Activated CD4-positive, CD25-positive, alpha-beta regulatory T cell (primary cell): Measurements from ENCODE around the gene TRIM33.
A peak's percentile ranks its signal among the peaks of the same experiment; 100 is the strongest.

ENCODE experiments used
- DNase-seq, 4 experiments: peaks; one replicate each; lab custom pipeline; 2025; lab: John Stamatoyannopoulos, UW

TRIM33 gene

DNA sequence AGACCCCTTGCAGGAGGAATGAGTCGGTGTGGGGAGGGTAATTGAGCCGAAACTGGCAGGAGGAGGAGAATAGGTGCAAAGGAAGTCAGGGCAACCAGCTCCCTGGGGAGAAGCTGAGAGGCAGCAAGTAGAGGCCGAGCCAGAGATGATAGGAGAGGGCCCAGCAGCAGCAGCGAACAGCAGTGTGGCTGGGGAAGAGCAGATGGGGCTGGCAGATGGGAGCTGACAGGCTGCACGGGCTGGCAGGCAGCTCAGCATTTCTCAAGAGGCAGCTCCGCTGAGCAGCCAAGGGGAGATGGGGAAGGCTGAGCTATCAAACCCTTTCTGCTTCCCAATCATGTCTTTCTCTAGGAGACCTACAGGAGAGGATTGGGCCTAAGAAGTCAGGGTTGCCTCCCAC is 158.2 kb downstream of the TRIM33 start:
- DNase-seq, result no peak

DNA sequence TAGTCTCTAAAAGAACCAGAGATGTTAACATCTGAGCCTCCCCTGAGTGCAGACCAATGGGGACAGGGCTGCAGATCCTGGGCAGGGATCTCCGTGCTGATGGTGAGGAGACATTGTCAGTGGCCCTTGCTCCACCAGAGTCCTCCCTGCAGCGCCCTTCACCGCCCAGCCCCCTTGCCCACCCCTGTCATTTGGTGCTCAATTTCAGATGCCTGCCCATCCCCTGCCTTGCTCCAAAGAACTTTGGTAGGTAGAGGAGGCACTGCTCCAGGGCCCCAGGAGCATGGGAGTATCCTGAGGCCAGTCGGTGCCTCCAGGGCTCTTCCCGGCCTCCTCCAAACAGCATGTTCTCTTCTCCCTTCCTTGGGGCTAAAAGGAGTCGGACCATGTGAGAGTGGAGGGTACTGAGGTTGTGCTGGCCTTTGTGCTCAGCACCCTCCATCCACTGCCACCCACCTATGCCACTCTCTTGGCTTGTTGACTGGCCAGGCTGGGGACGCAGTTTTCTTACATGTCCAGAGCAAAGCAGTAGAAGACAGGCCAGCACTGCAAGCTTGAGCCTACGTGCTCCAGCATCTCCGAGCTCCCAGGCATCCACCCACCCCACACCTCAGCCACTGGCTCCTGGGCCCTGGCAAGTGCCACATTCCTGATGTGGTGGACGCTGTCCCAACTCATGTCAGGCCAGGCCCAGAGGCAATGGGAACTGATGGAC is 160.1 kb downstream of the TRIM33 start:
- no peak for DNase-seq

DNA sequence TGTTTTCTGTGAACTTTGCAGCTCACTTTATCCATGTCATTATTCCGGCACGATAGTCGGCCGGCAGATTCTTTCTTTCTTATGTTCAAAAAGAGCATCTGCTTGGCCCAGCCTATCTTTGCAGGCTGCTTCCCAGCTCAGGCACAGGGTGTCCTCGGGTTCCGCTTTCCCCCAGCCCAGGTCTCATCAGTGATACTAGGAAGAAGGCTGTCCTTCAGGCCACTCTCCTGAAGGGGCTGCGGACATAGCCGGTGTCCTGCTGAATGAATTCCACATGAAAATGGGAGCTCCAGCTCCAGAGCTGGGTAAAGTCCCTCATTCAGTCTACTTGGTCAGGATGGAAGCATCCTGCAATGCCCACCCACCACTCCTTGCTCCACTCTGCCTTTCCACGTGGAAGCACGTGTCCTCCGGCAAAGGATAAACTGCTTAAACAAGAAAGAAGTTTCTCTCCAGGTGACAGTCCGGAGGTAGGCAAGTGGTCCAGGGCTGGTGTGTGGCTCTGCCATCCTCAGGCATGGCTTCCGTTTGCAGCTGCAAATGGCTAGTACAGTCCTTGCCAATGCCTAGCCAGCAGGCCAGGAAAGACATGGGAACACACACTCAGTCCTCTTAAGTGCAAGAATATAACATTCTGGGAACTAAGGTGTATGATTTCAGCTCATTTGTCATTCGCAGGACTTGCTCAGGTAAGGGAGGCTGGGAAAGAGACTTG is 161.0 kb downstream of the TRIM33 start:
- DNase-seq, result no peak

DNA sequence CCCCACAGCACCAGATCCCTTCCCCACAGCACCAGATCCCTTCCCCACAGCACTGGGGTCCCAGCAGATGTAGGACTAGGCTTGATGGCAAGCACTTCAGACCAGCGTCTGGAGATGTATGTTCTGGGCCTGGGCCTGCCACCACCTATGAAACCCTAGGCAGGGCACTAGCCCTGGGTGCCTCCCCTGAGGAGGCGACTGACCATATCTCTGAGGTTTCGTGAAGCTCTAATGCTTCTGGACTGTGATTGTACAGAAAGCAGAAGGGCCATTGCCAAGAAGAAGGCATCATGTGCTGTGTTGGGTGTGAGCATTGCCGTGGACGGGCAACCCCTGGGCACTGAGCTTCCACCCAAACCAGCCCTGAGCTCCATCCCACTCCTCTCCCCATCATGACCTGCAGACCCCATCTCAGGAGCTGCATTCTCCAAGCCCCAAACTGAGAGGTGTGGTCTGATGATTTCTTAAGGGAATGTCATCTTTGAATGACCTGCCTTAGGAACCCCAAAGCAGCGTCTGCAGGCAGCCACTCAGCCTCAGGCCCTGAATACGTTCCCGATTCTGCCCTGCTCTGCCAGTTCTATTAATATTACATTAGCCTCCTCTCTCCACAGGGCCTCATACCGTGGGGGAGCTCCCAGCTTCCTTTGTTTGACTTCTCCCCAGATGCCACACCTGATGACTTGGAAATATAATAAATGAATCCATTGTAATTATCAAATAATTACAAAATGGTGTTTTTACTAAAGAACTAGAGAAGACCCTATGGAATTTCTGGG is 163.4 kb downstream of the TRIM33 start:
- no peak for DNase-seq

DNA sequence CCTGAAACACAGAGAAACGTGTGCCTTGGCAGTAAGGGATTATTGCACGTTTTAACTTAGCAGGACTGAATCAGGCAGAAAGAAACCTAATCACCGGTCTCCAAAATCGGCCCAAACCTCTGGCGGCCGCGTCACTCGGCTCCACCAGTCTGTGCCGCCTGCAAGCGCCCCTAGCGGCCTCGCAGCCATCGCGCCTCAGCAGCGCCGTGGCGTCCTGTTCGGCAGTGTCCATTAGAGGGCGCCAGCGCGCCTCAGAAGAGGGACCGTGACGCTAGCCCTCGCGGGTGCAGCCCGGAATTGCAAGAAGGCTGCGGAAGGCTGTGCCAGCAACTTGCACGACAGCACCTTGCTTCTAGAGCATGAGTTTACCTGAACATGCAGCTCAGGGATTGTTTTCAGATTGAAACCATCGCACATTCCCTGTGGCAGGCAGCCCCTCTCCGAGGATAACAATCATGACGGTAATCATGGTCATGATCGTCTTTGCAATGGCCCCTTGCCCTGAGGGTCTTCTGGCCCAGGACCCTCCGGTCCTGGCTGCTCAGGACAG is 164.4 kb downstream of the TRIM33 start:
- DNase-seq, result peak; percentile 93 to 97 (median 94)

DNA sequence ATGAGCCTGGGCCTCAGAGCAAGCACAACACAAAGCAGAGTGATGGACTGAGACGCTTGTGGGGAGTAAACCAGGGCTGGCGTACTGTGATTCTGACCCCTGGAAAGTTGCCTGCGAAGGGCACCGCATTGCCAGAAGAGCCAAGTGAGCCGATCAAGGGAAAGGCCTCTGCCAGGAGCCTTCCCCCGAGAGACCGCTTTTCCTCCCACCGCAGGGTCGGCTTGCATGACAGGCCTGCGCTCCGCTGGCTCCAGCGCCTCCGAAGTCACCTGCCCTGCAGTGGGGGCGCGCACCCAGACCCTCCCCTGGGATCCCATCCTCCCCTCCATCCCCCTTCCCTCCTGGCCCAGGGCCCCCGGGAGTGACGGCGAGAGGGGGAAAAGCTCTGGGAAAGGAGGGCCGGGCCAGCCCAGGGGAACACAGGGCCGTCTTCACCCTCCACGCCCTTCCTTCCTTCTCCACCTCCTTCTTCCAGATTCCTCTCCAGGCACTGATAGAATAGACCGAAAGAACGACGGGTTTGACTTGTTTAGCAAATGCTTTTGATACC is 165.0 kb downstream of the TRIM33 start:
- no peak for DNase-seq

DNA sequence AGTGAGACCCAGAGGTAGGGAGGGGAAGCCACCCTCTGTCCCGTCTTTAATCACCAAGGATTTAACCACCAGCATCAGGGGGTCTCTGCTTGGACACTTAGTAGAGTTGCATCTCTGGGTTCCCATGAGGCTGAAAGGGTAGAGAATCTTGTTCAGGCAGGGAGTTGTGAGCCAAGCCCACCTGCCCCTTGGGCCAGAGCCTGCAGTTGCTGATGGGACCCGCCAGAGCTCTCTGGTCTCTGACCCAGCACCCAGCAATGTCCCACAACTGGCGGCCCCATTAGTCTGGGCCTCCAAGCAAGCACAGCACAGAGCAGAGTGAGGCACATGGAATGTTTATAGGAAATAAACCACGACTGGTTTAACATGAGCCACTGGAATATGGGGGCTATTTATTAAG is 166.3 kb downstream of the TRIM33 start:
- no peak for DNase-seq
